H1 (cell line): ENCODE data around the gene FAAP100. TPM values are rescaled to one million over a fixed set of nuclear protein-coding genes. Genes with fewer than 3 reads are reported as not detected.

Experiments
- CTCF ChIA-PET: fragments of 300-600 bp; sonication (Branson Sonifier 250); formaldehyde crosslinking; loops from one replicate; lab custom pipeline; 2021; ENCODE audit not compliant: partially characterized antibody; lab: Charles Lee
- POLR2A ChIA-PET: fragments of 300-600 bp; sonication (Branson Sonifier 250); formaldehyde crosslinking; loops from one replicate; lab custom pipeline; 2021; ENCODE audit warnings: inconsistent platforms; ENCODE audit not compliant: partially characterized antibody; lab: Charles Lee
- DNase-seq, 2 experiments: peaks; one replicate each; pipeline versions ENCODE4 v3.0.0 to v3.0.0-alpha.2; 2010 to 2022; ENCODE audit warnings: low spot score in 2 of 2, low read depth in 1 of 2, mixed read lengths in 1 of 2
- FAIRE-seq: peaks from 2 replicates; lab custom pipeline; 2011; peaks lifted over from hg19 to GRCh38; lab: Jason Lieb, UNC
- H2AFZ ChIP-seq: 2 replicates; pipeline ENCODE4 v1.8.1; 2012; ENCODE audit warnings: low read length, inconsistent platforms
- H2AK5ac ChIP-seq: 2 replicates; pipeline ENCODE4 v1.6.1; 2013; ENCODE audit warnings: low read depth, low read length
- H2BK120ac ChIP-seq: replicated peaks from 2 replicates; pipeline ENCODE3; 2013; ENCODE audit warnings: low read depth, low read length, inconsistent platforms
- H2BK12ac ChIP-seq: 2 replicates; pipeline ENCODE4 v1.6.1; 2013; ENCODE audit warnings: low read depth, low read length
- H2BK15ac ChIP-seq: 2 replicates; pipeline ENCODE4 v1.6.1; 2013; ENCODE audit warnings: low read length
- H2BK20ac ChIP-seq: 2 replicates; pipeline ENCODE4 v1.6.1; 2013; ENCODE audit warnings: low read length
- H2BK5ac ChIP-seq: 2 replicates; pipeline ENCODE4 v1.6.1; 2013; ENCODE audit warnings: low read depth, low read length
- H3K14ac ChIP-seq: 2 replicates; pipeline ENCODE4 v1.6.1; 2013; ENCODE audit warnings: inconsistent platforms; ENCODE audit not compliant: insufficient read length
- H3K18ac ChIP-seq: 2 replicates; pipeline ENCODE4 v1.6.1; 2013; ENCODE audit warnings: low read length; ENCODE audit errors: extremely low read depth
- H3K23ac ChIP-seq: 2 replicates; pipeline ENCODE4 v1.6.1; 2013; ENCODE audit warnings: inconsistent platforms; ENCODE audit not compliant: insufficient read length
- H3K23me2 ChIP-seq: 2 replicates; pipeline ENCODE4 v1.6.1; 2013; ENCODE audit warnings: low read depth, low read length
- H3K27ac ChIP-seq: 2 replicates; pipeline ENCODE4 v1.6.1; 2011; ENCODE audit warnings: low read depth, low read length, inconsistent platforms
- H3K27me3 ChIP-seq, 4 experiments: replicated peaks in 1 of 4; 1 replicate in 1 of 4; 2 replicates in 3 of 4; pipeline versions ENCODE4 v1.6.1 to v1.8.1; 2011 to 2013; ENCODE audit warnings: low read length in 3 of 4, mild to moderate bottlenecking in 3 of 4, inconsistent platforms in 2 of 4, mixed read lengths in 2 of 4, moderate library complexity in 1 of 4; ENCODE audit not compliant: control insufficient read depth in 3 of 4, insufficient read depth in 3 of 4; ENCODE audit errors: extremely low read depth in 1 of 4
- H3K36me3 ChIP-seq, 4 experiments: 2 replicates each; pipeline versions ENCODE4 v1.6.1 to v1.8.1; 2011 to 2013; ENCODE audit warnings: mild to moderate bottlenecking in 4 of 4, low read length in 3 of 4, moderate library complexity in 2 of 4, control low read depth in 1 of 4, inconsistent platforms in 1 of 4; ENCODE audit not compliant: insufficient read depth in 4 of 4, control insufficient read depth in 2 of 4
- H3K4ac ChIP-seq: replicated peaks from 2 replicates; pipeline ENCODE3; 2013; ENCODE audit warnings: low read length, low read depth, mixed read lengths, inconsistent platforms; ENCODE audit not compliant: insufficient read length
- H3K4me1 ChIP-seq, 4 experiments: replicated peaks in 1 of 4; 1 replicate in 1 of 4; 2 replicates in 3 of 4; pipeline versions ENCODE4 v1.6.1 to v1.8.1; 2011 to 2013; ENCODE audit warnings: low read length in 3 of 4, inconsistent platforms in 2 of 4, mixed read lengths in 1 of 4; ENCODE audit not compliant: insufficient read depth in 4 of 4, control insufficient read depth in 3 of 4
- H3K4me2 ChIP-seq, 2 experiments: 2 replicates each; pipeline versions ENCODE4 v1.6.1 to v1.8.1; 2011 to 2013; ENCODE audit warnings: low read depth in 2 of 2, low read length in 2 of 2, control low read depth in 1 of 2, inconsistent platforms in 1 of 2, mild to moderate bottlenecking in 1 of 2; ENCODE audit not compliant: insufficient read depth in 1 of 2
- H3K4me3 ChIP-seq, 4 experiments: fragments of 200-600, 300-600 bp in 1 of 4; sonication (generic), shearing (Covaris generic), sonication (Bioruptor Twin) in 1 of 4; 2 replicates each; pipeline versions ENCODE4 v1.5.1 to v1.8.1; 2011 to 2016; ENCODE audit warnings: low read length in 4 of 4, low read depth in 3 of 4, control low read depth in 2 of 4, inconsistent platforms in 2 of 4, mild to moderate bottlenecking in 2 of 4, mixed read lengths in 1 of 4, moderate library complexity in 1 of 4; ENCODE audit not compliant: insufficient read depth in 2 of 4; ENCODE audit errors: extremely low read depth in 1 of 4
- H3K56ac ChIP-seq: replicated peaks from 2 replicates; pipeline ENCODE3; 2013; ENCODE audit warnings: low read depth, mild to moderate bottlenecking, mixed read lengths, low read length, inconsistent platforms; ENCODE audit not compliant: insufficient read length
- H3K79me1 ChIP-seq: 2 replicates; pipeline ENCODE4 v1.6.1; 2013; ENCODE audit warnings: low read depth, low read length, control low read depth
- H3K79me2 ChIP-seq, 2 experiments: 2 replicates each; pipeline versions ENCODE4 v1.6.1 to v1.8.1; 2012 to 2013; ENCODE audit warnings: low read length in 2 of 2, mild to moderate bottlenecking in 2 of 2, inconsistent platforms in 1 of 2; ENCODE audit not compliant: insufficient read depth in 2 of 2, control insufficient read depth in 1 of 2
- H3K9ac ChIP-seq, 4 experiments: replicated peaks in 1 of 4; 1 replicate in 1 of 4; 2 replicates in 3 of 4; pipeline versions ENCODE4 v1.6.1 to v1.8.1; 2011 to 2013; ENCODE audit warnings: low read depth in 3 of 4, low read length in 3 of 4, control low read depth in 2 of 4, mild to moderate bottlenecking in 2 of 4, moderate library complexity in 2 of 4, inconsistent platforms in 1 of 4; ENCODE audit errors: extremely low read depth in 1 of 4
- H3K9me3 ChIP-seq, 2 experiments: 2 replicates each; pipeline versions ENCODE4 v1.6.1 to v1.8.1; 2012 to 2013; ENCODE audit warnings: mild to moderate bottlenecking in 2 of 2, moderate library complexity in 2 of 2, control low read depth in 1 of 2, inconsistent platforms in 1 of 2, low read depth in 1 of 2, low read length in 1 of 2, mixed read lengths in 1 of 2; ENCODE audit not compliant: insufficient read depth in 2 of 2
- H4K20me1 ChIP-seq, 2 experiments: replicated peaks in 1 of 2; 2 replicates each; pipeline versions ENCODE3 to v1.8.1; 2011 to 2013; ENCODE audit warnings: inconsistent platforms in 2 of 2, low read length in 2 of 2, mild to moderate bottlenecking in 1 of 2; ENCODE audit not compliant: insufficient read depth in 2 of 2, control insufficient read depth in 1 of 2
- H4K5ac ChIP-seq: 2 replicates; pipeline ENCODE4 v1.6.1; 2013; ENCODE audit warnings: low read length, low read depth, mixed read lengths, inconsistent platforms; ENCODE audit not compliant: insufficient read length
- H4K8ac ChIP-seq: 2 replicates; pipeline ENCODE4 v1.8.0; 2013; ENCODE audit warnings: mild to moderate bottlenecking, moderate library complexity, low read length, inconsistent platforms; ENCODE audit not compliant: insufficient read depth; ENCODE audit errors: extremely low read depth
- H4K91ac ChIP-seq: replicated peaks from 2 replicates; pipeline ENCODE3; 2013; ENCODE audit warnings: low read length, mixed read lengths, inconsistent platforms; ENCODE audit not compliant: insufficient read length
- BACH1 ChIP-seq: IDR thresholded peaks from 2 replicates; pipeline ENCODE4 v1.6.1; 2012; ENCODE audit warnings: low read length, improper control_type of control experiment
- CBX8 ChIP-seq: fragments of 300-800, 300-1000 bp; sonication (generic); IDR thresholded peaks from 2 replicates; pipeline ENCODE4 v1.7.1; 2016; ENCODE audit warnings: low read depth, low read length, borderline replicate concordance
- HDAC6 ChIP-seq: IDR thresholded peaks from one replicate; pipeline ENCODE4 v1.7.1; 2012; ENCODE audit warnings: low read depth, mild to moderate bottlenecking, inconsistent platforms, low read length, moderate library complexity
- KDM5A ChIP-seq: fragments of 200-600 bp; IDR thresholded peaks from 2 replicates; pipeline ENCODE4 v1.7.1; 2012; ENCODE audit warnings: mild to moderate bottlenecking, low read length, inconsistent platforms, mixed read lengths
- RBBP5 ChIP-seq: IDR thresholded peaks from 2 replicates; pipeline ENCODE4 v1.7.1; 2012; ENCODE audit warnings: low read depth, mild to moderate bottlenecking, inconsistent platforms, low read length, moderate library complexity, borderline replicate concordance
- SIN3A ChIP-seq, 2 experiments: IDR thresholded peaks in 1 of 2; conservative IDR thresholded peaks in 1 of 2; 2 replicates each; pipeline ENCODE4 v1.6.1; 2011 to 2012; ENCODE audit warnings: low read length in 2 of 2, improper control_type of control experiment in 1 of 2, low read depth in 1 of 2, mild to moderate bottlenecking in 1 of 2
- TBP ChIP-seq: IDR thresholded peaks from 2 replicates; pipeline ENCODE4 v1.6.1; 2011; ENCODE audit warnings: low read depth, low read length, improper control_type of control experiment
- TCF12 ChIP-seq: IDR thresholded peaks from 2 replicates; pipeline ENCODE4 v1.6.1; 2011; ENCODE audit warnings: low read depth, mild to moderate bottlenecking, low read length
- WGBS, 2 experiments: shearing (Covaris generic) in 1 of 2; methylation state at CpG; one replicate each; pipeline versions ENCODE4 v1.1.6 to v1.1.7; 2013 to 2015; ENCODE audit warnings: low lambda C conversion rate in 2 of 2, mixed read lengths in 2 of 2, inconsistent platforms in 1 of 2, low coverage in 1 of 2, missing lambda C conversion rate in 1 of 2; ENCODE audit not compliant: insufficient replicate concordance in 2 of 2, insufficient coverage in 1 of 2, insufficient read length in 1 of 2; ENCODE audit errors: extremely low coverage in 1 of 2, missing lambda C conversion rate in 1 of 2; 5-methylcytosine and 5-hydroxymethylcytosine counted together
- polyA plus RNA-seq, 7 experiments: library from polyadenylated mRNA; depleted of rRNA in 3 of 7; stranded (reverse) in 5 of 7; unstranded in 2 of 7; fragments of >200 nt in 5 of 7; fragments of 200-250 nt in 2 of 7; gene quantifications; 1 replicate in 5 of 7; 2 replicates in 1 of 7; 4 replicates in 1 of 7; pipeline versions ENCODE4 v1.2.1 to v1.2.3, GENCODE V29; 2011 to 2013; ENCODE audit warnings: missing spikeins in 2 of 7, mixed read lengths in 2 of 7
- total RNA-seq: library from RNA; stranded (reverse); fragmentation: NEBNext Ultra II Directional; extraction: Animal tissue kit (Norgen Biotek cat#: 25700); gene quantifications from 2 replicates; pipeline ENCODE4 v1.2.1, GENCODE V29; 2021
- TF ChIP-seq, protein P1 (sequence below): IDR thresholded peaks from 2 replicates; pipeline ENCODE4 v1.6.1; 2012; ENCODE audit warnings: low read length, inconsistent platforms

Gene FAAP100
- total and polyA plus RNA-seq, 2 of the 8 experiments (the other 6 are each of a cell fraction or from before 2014, with no cell fraction given): 23.2 to 41.8 TPM

DNA sequence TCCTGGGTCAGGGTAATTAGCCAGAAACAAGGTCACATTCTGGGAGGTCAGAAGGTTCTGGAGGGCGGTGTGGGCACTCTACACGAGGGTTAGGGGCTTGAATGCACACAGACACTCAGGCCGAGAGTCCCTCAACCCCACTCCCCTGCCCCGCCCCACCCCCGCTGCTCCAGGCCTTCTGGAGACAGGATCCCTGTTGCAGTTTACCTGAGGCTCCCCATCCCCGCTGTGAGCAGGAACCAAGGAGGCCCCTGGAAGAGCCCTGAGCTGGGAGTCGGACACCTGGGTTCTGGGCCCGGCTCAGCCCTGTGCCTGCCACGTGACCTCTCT is 35.2 kb downstream of the FAAP100 start:
- ChIA-PET POLR2A (interaction anchor here (2.6 to 30.5 kb wide), 3 partner anchors 12 to 21 kb away, joined by 10 to 1004 read pairs (median 125); partner anchors contain the start of genes ACTG1 and FSCN2), CTCF (interaction anchor here (0.6 to 5.2 kb wide), 5 partner anchors 11 to 214 kb away, joined by 3 to 33 read pairs (median 5); partner anchors contain the start of gene FSCN2)
- H2AK5ac ChIP-seq: no peak overlapping the region; the same call in 1 of the 2 replicates
- peaks cover 5 to 19% of the 10 kb centered on the region in 2 experiments for H3K79me2 ChIP-seq
- no peak for DNase-seq
- H3K9ac ChIP-seq: no peak overlapping the region
- 77% methylated on average over 8 of the region's 9 CpGs; no CpG with 5 or more reads in 1 of the 2 experiments for WGBS, 2 experiments
- no peak overlapping the region for H2BK120ac ChIP-seq
- peaks cover 0 to 46% (median 25%) of the 10 kb centered on the region in 4 experiments; a peak in 6 of 7 replicates for H3K4me1 ChIP-seq
- H3K56ac ChIP-seq: no peak overlapping the region
- no peak overlapping the region for H2BK20ac ChIP-seq
- H4K91ac ChIP-seq: no peak overlapping the region
- H3K36me3 ChIP-seq: peaks cover 0 to 2% (median under 1%) of the 10 kb centered on the region in 4 experiments; a peak in 3 of 8 replicates
- no peak overlapping the region for H2AFZ ChIP-seq
- H3K4ac ChIP-seq: peak overlapping the region; percentile 38
- no peak for TF ChIP-seq SIN3A (conservative IDR thresholded peaks at IDR 0.05 in 1 of 2, IDR thresholded peaks at IDR 0.05 in 1 of 2; ENCODE audit: low read depth in 1 of 2, low read length in 2 of 2)
- TF ChIP-seq TCF12: no peak
- no peak for TF ChIP-seq KDM5A
- TF ChIP-seq HDAC6: no peak
- TF ChIP-seq, protein P1, sequence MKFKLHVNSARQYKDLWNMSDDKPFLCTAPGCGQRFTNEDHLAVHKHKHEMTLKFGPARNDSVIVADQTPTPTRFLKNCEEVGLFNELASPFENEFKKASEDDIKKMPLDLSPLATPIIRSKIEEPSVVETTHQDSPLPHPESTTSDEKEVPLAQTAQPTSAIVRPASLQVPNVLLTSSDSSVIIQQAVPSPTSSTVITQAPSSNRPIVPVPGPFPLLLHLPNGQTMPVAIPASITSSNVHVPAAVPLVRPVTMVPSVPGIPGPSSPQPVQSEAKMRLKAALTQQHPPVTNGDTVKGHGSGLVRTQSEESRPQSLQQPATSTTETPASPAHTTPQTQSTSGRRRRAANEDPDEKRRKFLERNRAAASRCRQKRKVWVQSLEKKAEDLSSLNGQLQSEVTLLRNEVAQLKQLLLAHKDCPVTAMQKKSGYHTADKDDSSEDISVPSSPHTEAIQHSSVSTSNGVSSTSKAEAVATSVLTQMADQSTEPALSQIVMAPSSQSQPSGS: no peak
- no peak for TF ChIP-seq TBP
- TF ChIP-seq CBX8: no peak
- TF ChIP-seq RBBP5: no peak
- TF ChIP-seq BACH1: no peak
- peaks cover 21% of the 10 kb centered on the region; the same call in 1 of the 2 replicates for H3K23me2 ChIP-seq
- H3K23ac ChIP-seq: no peak overlapping the region
- H3K9me3 ChIP-seq: no peaks in the 10 kb centered on the region
- no peak overlapping the region for H2BK5ac ChIP-seq
- H3K27ac ChIP-seq: no peak overlapping the region
- no peak overlapping the region for H2BK12ac ChIP-seq
- H3K18ac ChIP-seq: no peak overlapping the region
- no peak overlapping the region for H4K5ac ChIP-seq
- no peak for FAIRE-seq
- H2BK15ac ChIP-seq: no peak overlapping the region
- no peak overlapping the region for H4K8ac ChIP-seq
- H3K27me3 ChIP-seq: peaks cover 0 to 37% (median 22%) of the 10 kb centered on the region in 4 experiments; a peak in 5 of 7 replicates
- H3K4me3 ChIP-seq: no peak overlapping the region
- H4K20me1 ChIP-seq: peaks cover 2 to 10% of the 10 kb centered on the region in 2 experiments
- no peak overlapping the region for H3K14ac ChIP-seq
- 0 out of 2 replicates have a peak, but pooled peaks cover 5% of the 10 kb centered on the region for H3K79me1 ChIP-seq
- H3K4me2 ChIP-seq: no peak overlapping the region; a peak in 1 of 4 replicates
